ENCODE results near the gene CPB2.

DNA sequence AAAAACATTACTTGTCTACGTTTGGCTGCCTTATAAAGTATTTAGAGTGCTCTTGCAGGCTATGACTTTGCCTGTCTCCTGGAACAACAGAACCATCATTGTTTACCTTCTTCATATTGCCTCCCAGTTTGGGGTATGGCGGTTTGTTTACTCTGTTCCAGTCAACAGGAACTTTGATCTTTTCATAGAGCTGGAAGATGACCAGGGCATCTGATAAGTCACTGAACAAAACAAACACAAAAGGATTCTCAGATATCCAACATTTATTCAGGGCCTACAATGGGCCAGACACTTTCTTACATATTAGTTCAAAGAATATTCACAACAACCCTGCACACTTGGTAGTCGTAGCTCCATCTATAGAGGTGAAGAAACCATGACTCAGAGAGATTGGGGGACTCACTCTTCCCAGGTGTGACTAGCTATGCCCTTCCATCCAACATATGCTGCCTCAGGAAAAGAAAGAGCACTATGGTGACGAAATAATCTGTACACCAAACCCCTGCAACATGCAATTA is 38.4 kb upstream of the CPB2 start:
- TF ChIP-seq, protein P1, sequence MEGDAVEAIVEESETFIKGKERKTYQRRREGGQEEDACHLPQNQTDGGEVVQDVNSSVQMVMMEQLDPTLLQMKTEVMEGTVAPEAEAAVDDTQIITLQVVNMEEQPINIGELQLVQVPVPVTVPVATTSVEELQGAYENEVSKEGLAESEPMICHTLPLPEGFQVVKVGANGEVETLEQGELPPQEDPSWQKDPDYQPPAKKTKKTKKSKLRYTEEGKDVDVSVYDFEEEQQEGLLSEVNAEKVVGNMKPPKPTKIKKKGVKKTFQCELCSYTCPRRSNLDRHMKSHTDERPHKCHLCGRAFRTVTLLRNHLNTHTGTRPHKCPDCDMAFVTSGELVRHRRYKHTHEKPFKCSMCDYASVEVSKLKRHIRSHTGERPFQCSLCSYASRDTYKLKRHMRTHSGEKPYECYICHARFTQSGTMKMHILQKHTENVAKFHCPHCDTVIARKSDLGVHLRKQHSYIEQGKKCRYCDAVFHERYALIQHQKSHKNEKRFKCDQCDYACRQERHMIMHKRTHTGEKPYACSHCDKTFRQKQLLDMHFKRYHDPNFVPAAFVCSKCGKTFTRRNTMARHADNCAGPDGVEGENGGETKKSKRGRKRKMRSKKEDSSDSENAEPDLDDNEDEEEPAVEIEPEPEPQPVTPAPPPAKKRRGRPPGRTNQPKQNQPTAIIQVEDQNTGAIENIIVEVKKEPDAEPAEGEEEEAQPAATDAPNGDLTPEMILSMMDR (IDR thresholded peaks at IDR 0.05; ENCODE audit: low read length): no peak
- no peak for TF ChIP-seq EZH2 (IDR thresholded peaks at IDR 0.05; ENCODE audit: borderline replicate concordance, low read length)

Measured in OCI-LY1 (cell line).